ENCODE data around the gene FMO4.
A peak's percentile ranks its signal among the peaks of the same experiment; 100 is the strongest.
"Not testable (repeated sequence)": the region's sequence is repeated elsewhere in the genome, so short reads cannot be mapped to it uniquely, and the experiment has no call there.

Gene FMO4

DNA sequence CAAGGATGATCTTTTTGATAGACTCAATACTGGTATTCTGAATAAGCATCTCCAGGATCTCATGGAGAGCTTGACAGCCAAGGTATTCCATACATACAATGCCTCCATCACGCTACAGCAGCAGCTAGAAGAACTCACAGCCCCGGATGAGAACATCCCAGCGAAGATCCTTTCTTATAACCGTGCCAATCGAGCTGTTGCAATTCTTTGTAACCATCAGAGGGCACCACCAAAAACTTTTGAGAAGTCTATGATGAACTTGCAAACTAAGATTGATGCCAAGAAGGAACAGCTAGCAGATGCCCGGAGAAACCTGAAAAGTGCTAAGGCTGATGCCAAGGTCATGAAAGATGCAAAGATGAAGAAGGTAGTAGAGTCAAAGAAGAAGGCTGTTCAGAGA, 25.4 kb downstream of the FMO4 start:
- DNase-seq = not testable (repeated sequence)

DNA sequence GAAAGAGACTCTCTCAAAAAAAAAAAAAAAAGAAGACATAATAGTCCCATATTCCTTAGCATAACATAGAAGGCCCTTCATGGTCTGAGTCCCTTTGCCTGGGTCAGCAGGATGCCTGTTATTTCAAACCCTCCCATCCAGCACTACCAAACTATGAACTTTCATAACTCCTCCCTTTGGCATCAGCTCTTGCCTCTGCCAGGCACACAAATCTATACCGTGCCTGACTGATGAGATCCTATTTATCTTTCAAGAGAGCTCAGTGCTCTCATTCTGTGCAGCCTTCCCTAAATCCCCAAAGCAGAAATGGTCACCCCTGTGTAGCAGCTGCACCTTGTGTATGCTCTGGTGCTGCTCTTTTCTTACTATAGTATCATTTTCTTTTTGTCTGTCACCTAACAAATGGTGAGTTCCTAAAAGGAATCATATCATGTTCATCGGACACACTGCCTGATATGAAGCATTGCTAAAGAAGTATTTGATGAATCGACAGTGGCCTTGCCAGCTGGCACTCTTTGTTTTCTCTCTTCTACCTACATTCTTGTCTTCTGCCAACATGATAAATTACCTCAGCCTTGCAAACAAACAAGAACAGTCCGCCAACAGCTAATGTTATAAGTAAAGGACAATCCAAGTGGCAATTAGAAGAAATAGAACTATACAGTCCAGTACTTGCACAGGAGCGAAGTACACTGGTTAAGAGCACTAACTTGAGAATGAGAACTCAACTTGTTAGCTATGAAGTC, 29.9 kb downstream of the FMO4 start:
- no peak for DNase-seq

DNA sequence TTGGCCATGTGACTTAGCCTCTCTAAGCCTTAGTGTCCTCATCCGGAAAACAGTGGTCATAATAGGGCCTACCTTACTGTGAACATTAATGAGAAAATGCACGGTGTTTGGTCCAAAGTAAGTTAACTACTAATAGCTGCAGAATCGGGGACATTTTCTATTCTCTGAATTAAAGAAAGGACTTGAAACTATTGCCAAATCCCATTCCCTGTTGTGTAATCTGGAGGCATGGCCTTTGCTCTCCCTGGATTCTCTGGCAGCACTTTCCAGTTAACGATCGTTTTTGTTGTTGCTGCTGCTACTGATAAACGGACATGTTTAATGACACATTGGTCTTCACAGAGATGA, 30.5 kb downstream of the FMO4 start:
- no peak for DNase-seq

DNA sequence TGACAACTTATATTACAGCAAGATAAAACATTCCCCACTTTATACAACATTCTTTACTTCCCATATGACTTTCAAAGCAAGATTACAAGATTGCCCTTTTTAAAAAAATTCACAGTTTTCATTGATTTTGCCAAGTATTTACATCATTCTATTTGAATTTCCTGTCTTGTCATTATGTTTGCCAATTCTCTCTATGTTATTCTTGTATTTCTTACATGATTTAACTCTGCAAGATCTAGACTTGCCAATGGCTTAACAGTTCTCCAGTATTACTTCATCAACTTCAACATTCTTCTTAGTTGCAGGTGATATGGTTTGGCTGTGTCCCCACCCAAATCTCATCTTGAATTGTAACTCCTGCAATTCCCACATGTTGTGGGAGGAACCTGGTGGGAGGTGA, 31.6 kb downstream of the FMO4 start:
- DNase-seq = no peak

DNA sequence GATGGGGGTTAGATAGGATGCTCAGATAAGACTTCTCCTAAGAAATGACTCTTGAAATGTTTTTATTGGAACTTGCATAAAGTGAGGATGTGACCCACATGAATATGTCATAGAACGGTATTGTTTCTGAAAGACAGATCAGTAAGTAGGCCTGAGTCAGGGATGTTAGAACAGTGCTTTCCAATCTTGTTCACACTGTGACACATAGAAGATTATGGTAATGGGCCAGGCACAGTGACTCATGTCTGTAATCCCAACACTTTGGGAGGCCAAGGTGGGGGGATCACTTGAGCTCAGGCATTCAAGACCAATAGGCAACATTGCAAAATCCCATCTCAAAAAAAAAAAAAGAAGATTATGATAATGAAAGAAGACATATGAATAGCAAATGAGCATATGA, 32.9 kb downstream of the FMO4 start:
- DNase-seq = no peak

DNA sequence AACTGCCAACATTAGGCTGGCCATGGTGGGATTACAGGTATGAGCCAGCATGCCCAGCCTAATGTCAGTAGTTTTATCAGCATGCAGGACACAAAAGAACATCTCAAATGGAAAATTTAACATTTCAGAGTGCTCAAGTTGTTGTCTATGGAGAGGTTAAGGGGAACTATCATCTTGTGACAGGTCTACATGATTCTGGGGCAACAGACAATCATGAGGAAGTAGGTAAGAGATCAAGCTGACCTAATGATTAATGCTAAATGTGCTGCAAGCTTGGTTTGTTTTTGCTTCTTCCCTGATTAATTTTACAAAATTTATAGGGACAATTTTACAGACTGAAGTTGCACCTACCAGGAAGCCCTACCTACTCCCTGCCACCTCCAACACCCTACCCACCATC, 36.6 kb downstream of the FMO4 start:
- DNase-seq = no peak

DNA sequence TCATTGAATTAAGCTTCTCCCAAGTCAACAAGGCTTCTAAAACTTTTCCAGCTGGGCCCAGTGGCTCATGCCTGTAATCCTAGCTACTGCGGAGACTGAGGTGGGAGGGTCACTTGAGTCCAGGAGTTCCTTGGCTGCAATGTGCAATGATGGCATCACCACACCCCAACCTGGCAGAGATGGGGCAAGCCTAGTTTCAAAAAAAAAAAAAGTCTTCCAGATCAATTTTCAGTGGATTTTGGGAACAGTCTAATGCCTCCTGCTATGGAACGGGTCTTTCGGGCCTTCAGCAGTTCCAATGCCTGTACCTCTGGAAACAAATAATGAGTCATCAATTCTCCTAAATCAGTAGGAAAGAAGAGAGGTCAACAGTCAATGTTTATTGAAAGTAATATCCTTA, 38.0 kb downstream of the FMO4 start:
- DNase-seq = no peak

DNA sequence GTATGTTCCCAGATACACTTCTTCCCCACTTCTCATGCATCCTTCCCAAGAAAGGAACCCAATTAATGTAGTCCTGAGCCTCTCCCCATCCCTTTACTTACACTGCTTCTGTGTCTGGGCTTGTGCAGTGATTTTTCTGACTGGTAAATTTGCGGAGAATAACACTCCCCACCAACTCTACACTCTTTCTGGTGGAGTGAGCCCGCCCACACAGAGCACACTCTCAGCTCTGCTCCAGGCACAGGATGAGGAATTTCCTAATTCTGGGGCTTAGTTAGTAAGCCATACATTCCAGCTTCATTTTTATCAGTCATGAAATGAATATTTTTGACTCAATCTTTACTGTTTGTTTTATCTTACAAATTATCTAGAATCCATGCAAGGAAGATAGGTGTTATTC, 38.6 kb downstream of the FMO4 start:
- DNase-seq = no peak

DNA sequence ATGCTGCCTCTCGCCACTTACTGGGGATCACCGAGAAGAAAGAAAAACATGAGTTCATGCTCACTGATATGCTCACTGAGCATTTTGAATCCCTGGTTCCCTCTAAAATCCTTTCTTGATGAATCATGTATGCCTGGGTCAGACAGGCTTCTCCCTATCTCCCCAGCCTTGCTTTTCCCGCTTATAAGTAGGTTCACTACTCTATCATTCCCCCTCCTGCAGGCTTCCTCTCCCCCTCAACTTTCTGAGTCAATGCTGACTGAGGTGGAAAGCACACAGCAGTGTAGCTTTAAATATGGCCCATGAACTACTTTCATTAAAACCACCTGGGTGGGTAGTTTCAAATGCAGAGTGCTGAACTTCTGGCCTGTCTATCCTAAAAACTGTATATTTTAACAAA, 41.7 kb downstream of the FMO4 start:
- DNase-seq = no peak

DNA sequence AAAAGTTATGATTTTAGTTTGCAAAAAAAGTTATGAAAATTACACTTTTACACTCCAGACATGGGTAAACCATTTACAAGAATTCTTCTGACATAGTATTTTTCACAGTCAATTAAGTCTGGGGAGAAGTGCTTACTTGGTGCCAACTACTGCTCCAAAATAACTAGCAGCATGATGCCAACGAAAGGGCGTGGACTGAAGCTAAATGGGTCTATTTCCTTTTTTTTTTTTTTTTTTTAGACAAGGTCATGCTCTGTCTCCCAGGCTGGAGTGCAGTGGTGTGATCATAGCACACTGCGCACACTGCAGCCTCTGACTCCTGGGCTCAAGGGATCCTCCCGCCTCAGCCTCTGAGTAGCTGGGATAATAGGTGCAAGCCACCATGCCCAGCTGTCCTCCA, 43.2 kb downstream of the FMO4 start:
- DNase-seq = no peak

DNA sequence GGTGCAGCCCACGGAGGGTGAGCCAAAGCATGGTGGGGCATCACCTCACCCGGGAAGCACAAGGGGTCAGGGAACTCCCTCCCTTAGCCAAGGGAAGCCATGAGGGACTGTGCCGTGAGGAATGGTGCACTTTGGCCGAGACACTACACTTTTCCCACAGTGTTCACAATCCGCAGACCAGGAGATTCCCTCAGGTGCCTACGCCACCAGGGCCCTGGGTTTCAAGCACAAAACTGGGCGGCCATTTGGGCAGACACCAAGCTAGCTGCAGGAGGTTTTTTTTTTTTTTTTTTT, 45.3 kb downstream of the FMO4 start:
- DNase-seq = not testable (repeated sequence)

DNA sequence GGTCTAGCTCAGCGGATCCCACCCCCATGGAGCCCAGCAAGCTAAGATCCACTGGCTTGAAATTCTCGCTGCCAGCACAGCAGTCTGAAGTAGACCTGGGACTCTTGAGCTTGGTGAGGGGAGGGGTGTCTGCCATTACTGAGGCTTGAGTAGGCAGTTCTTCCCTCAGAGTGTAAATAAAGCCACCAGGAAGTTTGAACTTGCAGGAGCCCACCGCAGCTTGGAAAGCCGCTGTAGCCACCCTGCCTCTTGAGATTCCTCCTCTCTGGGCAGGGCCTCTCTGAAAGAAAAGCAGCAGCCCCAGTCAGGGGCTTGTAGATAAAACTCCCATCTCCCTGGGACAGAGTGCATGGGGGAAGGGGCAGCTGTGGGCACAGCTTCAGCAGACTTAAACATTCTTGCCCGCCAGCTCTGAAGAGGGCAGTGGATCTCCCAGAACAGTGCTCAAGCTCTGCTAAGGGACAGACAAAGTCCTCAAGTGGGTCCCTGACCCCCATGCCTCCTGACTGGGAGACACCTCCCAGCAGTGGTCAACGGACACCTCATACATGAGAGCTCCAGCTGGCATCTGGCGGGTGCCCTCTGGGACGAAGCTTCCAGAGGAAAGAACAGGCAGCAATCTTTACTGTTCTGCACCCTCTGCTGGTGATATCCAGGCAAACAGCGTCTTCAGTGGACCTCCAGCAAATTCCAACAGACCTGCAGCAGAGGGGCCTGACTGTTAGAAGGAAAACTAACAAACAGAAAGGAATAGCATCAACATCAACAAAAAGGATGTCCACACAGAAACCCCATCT, 45.9 kb downstream of the FMO4 start:
- not testable (repeated sequence) for DNase-seq

DNA sequence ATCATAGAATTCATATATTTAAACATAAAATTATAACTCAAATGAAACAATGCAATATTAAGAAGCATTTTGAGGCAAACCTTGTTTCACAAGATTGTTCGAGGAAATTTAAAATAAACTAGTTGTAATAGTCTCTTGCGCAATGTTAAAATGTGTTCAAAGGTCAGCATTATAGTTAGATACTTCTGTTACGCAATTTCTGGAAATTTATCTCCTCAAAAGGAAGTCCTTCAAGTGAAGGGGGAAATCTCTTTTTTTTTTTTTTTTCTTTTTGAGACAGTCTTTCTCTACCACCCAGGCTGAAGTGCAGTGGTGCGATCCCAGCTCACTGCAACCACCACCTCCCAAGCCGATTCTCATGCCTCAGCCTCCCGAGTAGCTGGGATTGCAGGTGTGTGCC, 52.1 kb downstream of the FMO4 start:
- DNase-seq = no peak

DNA sequence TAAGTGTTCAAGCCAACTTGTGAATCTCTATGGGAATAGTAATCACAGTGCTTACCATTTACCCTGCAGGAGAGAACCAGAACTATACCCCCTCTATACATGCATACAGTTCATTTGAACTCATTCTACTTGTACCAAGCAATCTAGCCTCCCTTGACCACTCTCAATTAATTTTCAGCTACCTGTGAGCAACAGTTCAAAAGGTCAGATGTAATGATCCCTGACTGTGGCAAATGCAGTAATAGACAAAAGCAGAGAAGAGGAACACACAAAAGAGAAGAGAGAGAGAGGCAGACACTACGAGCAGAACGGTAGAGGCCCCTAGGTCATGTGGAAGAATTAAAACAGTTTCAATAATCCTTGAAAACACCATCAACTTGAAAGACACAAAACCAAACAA, 52.8 kb downstream of the FMO4 start:
- DNase-seq = no peak

DNA sequence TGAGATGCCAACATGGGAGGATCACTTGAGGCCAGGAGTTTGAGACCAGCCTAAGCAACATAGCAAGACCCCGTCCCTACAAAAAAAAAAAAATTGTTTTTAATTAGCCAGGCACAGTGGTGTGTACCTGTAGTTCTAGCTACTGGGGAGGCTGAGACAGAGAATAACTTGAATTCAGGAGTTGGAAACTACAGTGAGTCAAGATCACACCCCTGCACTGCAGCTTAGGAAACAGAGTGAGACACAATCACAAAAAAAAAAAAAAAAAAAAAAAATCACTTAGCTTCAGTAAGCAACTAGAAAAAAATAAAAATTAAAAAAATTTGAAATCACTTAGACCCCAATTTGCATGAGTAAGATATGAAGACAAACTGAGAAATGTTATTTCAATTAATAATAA, 53.5 kb downstream of the FMO4 start:
- no peak for DNase-seq

DNA sequence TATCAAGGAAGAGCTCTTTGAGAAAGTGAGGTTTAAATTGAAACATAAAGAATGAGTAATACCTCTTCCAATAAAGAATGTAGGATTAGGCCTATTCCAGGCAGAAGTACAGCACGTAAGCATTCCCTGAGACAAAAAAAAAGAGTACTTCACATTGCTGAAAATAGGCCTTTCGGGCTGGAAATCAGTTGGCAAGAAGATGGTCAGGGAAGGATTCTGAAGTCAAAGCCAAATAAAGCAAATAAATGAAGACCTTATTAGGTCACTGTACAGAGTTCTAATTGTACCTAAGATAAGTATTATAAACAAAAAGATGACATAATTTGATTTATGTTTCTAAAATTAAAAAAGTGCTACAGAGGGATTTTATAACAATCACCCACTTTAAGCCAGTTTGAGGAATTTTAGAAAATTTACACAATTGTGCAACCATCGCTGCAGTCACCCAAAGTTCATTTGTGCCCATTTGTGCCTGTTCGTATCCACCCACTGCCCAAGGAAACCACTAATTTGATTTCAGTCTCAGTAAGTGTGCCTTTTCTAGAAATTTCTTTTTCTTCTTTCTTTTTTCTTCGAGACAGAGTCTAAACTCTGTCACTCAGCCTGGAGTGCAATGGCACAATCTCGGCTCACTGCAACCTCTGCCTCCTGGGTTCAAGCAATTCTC, 58.6 kb downstream of the FMO4 start:
- DNase-seq = no peak

DNA sequence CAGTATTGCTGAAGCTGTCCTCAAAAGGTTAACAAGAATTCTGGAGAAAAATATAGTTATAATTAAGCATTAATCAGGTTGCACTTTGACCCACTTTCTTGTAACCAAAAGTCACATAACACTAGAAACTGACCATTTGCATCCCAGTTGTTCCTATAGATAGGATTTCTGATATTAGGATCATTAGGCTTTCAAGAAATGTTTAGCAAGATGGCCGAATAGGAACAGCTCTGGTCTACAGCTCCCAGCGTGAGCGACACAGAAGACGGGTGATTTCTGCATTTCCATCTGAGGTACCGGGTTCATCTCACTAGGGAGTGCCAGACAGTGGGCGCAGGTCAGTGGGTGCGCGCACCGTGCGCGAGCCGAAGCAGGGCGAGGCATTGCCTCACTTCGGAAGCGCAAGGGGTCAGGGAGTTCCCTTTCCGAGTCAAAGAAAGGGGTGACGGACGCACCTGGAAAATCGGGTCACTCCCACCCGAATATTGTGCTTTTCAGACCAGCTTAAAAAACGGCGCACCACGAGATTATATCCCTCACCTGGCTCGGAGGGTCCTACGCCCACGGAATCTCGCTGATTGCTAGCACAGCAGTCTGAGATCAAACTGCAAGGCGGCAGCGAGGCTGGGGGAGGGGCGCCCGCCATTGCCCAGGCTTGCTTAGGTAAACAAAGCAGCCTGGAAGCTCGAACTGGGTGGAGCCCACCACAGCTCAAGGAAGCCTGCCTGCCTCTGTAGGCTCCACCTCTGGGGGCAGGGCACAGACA, 59.6 kb downstream of the FMO4 start:
- DNase-seq = peak in 1 of 2 experiments; percentile 27

DNA sequence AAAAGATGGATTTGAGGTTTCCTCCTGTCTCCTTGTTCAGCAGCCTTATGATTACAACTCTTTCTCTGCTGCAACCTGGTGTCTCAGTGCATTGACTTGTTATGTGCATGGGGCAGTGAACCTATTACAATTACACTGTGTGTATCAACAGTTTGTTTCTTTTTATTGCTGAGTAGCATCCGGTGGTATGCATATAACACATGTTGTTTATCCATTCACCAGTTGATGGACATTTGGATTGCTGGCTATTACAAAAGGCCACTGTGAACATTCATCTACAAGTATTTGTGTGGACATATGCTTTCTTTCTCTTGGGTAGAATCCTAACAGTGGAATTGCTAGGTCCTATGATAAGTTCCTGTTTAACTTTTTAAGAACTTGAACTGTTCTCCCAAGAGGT, 65.9 kb downstream of the FMO4 start:
- DNase-seq = no peak

DNA sequence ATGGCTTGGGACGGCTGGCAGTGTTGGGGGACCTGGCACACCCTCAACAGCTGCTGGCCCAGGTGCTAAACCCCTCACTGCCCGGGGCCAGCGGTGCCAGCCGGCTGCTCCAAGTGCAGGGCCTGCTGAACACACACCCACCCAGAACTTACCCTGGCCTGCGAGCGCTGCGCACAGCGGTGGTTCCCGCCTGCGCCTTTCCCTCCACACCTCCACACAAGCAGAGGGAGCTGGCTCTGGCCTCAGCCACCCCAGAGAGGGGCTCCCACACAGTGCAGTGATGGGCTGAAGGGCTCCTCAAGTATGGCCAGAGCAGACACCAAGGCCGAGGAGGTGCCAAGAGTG, 67.9 kb downstream of the FMO4 start:
- no peak for DNase-seq

DNA sequence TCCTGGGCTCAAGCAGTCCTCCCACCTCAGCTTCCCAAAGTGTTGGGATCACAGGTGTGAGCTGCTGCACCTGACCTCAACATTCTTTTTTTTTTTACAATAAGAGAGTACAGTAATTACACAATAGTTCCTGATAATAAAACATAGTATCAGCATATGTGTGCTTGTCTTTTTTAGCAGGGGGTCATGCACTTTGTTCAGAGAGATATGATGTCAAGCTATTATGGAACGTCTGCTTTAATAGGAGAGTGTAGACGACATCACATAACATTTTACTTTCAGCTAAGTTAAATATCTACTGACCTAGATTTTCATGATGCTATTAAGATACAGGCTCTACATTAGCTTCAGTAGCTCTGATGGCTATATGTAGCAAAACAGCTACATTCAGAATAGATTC, 70.5 kb downstream of the FMO4 start:
- DNase-seq = no peak

DNA sequence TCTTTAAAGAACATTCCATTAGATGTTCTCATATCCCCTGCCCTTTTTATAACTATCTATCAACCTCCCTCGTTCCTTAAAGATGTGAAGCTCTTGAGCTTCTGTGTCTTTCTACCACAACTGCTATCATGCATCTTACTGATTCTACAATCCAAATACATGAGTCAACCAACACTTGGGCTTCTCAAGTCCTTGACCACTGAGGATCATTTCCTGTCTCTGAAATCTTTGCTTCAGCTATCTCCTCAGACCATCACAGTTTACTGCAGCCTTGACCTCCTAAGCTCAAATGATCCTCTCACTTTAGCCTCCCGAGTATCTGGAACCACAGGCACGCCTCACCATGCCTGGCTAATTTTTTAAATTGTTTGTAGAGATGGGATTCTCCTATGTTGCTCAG, 75.2 kb downstream of the FMO4 start:
- no peak for DNase-seq

DNA sequence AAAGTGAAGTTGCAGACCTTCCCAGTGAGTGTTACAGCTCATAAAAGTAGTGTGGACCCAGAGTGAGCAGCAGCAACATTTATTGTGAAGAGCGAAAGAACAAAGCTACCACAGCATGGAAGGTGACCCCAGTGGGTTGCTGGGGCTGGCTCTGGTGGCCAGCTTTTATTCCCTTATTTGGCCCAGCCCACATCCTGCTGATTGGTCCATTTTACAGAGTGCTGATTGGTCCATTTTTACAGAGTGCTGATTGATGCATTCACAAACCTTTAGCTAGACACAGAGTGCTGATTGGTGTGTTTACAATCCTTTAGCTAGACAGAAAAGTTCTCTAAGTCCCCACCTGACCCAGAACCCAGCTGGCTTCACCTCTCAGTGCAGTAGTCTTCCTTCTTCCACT, 76.8 kb downstream of the FMO4 start:
- not testable (repeated sequence) for DNase-seq

Data from NCI-H187 (cell line).